HepG2 (cell line): ENCODE data around the gene SRP68. TPM values are rescaled to one million over a fixed set of nuclear protein-coding genes. Genes with fewer than 3 reads are reported as not detected.

Source experiments
- ASH2L ChIP-seq: fragments of 300-600, 200-600 bp; sonication (generic); IDR thresholded peaks from 2 replicates; pipeline ENCODE4 v1.7.0; 2017; ENCODE audit warnings: low read depth, mild to moderate bottlenecking, moderate library complexity, mixed read lengths, low read length; ENCODE audit not compliant: insufficient read length
- FOXO1 ChIP-seq: sonication (generic); formaldehyde crosslinking; IDR thresholded peaks from 2 replicates; pipeline ENCODE4 v1.4.0; 2020; ENCODE audit warnings: missing genetic modification reagents
- HMG20A ChIP-seq: IDR thresholded peaks from 2 replicates; pipeline ENCODE4 v1.6.1; 2016; ENCODE audit warnings: borderline replicate concordance
- KDM6A ChIP-seq: IDR thresholded peaks from 2 replicates; pipeline ENCODE4 v1.6.1; 2016; ENCODE audit warnings: low read depth
- KLF15 ChIP-seq: sonication (generic); formaldehyde crosslinking; IDR thresholded peaks from 2 replicates; pipeline ENCODE4 v1.8.1; 2023; ENCODE audit warnings: borderline replicate concordance, mild to moderate bottlenecking, inconsistent platforms, missing genetic modification reagents, mixed read lengths
- NFE2L1 ChIP-seq: sonication (generic); formaldehyde crosslinking; IDR thresholded peaks from 2 replicates; pipeline ENCODE4 v1.4.0; 2020; ENCODE audit warnings: missing genetic modification reagents, mild to moderate bottlenecking, borderline replicate concordance
- NKX3-1 ChIP-seq: sonication (generic); formaldehyde crosslinking; IDR thresholded peaks from 2 replicates; pipeline ENCODE4 v1.5.0; 2020; ENCODE audit warnings: missing genetic modification reagents
- REXO4 ChIP-seq: sonication (generic); formaldehyde crosslinking; IDR thresholded peaks from 2 replicates; pipeline ENCODE4 v1.8.0; 2022; ENCODE audit warnings: missing genetic modification reagents, mild to moderate bottlenecking, borderline replicate concordance
- SP5 ChIP-seq: IDR thresholded peaks from 2 replicates; pipeline ENCODE4 v1.6.1; 2016; ENCODE audit warnings: low read depth, borderline replicate concordance
- TCF7 ChIP-seq: sonication (generic); IDR thresholded peaks from 2 replicates; pipeline ENCODE4 v1.6.1; 2016; ENCODE audit warnings: antibody characterized with exemption, low read depth
- ZNF121 ChIP-seq: sonication (generic); formaldehyde crosslinking; IDR thresholded peaks from 2 replicates; pipeline ENCODE4 v1.5.0; 2020; ENCODE audit warnings: mild to moderate bottlenecking, missing genetic modification reagents
- ZNF230 ChIP-seq: sonication (generic); formaldehyde crosslinking; IDR thresholded peaks from 2 replicates; pipeline ENCODE4 v1.4.0; 2020; ENCODE audit warnings: mild to moderate bottlenecking, missing genetic modification reagents
- ZNF567 ChIP-seq: sonication (generic); formaldehyde crosslinking; IDR thresholded peaks from 2 replicates; pipeline ENCODE4 v1.8.1; 2023; ENCODE audit warnings: mild to moderate bottlenecking, missing genetic modification reagents, borderline replicate concordance
- ZNF780A ChIP-seq: sonication (generic); formaldehyde crosslinking; IDR thresholded peaks from 2 replicates; pipeline ENCODE4 v1.8.0; 2022; ENCODE audit warnings: mild to moderate bottlenecking, missing genetic modification reagents, moderate library complexity
- ZNF816 ChIP-seq: sonication (generic); formaldehyde crosslinking; IDR thresholded peaks from 2 replicates; pipeline ENCODE4 v1.8.0; 2022; ENCODE audit warnings: missing genetic modification reagents, mild to moderate bottlenecking, borderline replicate concordance
- polyA plus RNA-seq, 8 experiments: library from polyadenylated mRNA; depleted of rRNA in 3 of 8; stranded (reverse) in 7 of 8; unstranded in 1 of 8; fragments of >200 nt; fragmentation: Illumina TruSeq in 4 of 8; extraction: Trizol in 4 of 8; gene quantifications; 2 replicates each; pipeline versions ENCODE4 v1.2.1 to v1.2.3, GENCODE V29; 2011 to 2016; ENCODE audit warnings: low read depth in 4 of 8, missing spikeins in 1 of 8, mixed read lengths in 1 of 8; ENCODE audit not compliant: insufficient read depth in 1 of 8
- total RNA-seq, 5 experiments: library from RNA; depleted of rRNA; stranded (reverse); fragments of >200 nt; fragmentation: Illumina TruSeq; extraction: Trizol; gene quantifications; 2 replicates each; pipeline ENCODE4 v1.2.3, GENCODE V29; 2016; ENCODE audit warnings: low read depth in 1 of 5
- TF ChIP-seq, protein P1 (sequence below): sonication (generic); formaldehyde crosslinking; IDR thresholded peaks from 2 replicates; pipeline ENCODE4 v1.4.0; 2020; ENCODE audit warnings: mild to moderate bottlenecking, missing genetic modification reagents, borderline replicate concordance
- TF ChIP-seq, protein P2 (sequence below): sonication (generic); formaldehyde crosslinking; IDR thresholded peaks from 2 replicates; pipeline ENCODE4 v1.9.0; 2022; ENCODE audit warnings: missing genetic modification reagents, mild to moderate bottlenecking, borderline replicate concordance
- TF ChIP-seq, protein P3 (sequence below): sonication (generic); formaldehyde crosslinking; IDR thresholded peaks from 2 replicates; pipeline ENCODE4 v1.5.0; 2020; ENCODE audit warnings: missing genetic modification reagents
- TF ChIP-seq, protein P4 (sequence below): sonication (generic); formaldehyde crosslinking; IDR thresholded peaks from 2 replicates; pipeline ENCODE4 v1.4.0; 2020; ENCODE audit warnings: mild to moderate bottlenecking, missing genetic modification reagents

The SRP68 gene
- total and polyA plus RNA-seq, 2 of the 13 experiments (the other 11 are each of a cell fraction or from before 2014, with no cell fraction given) = 39.8 to 74.3 TPM

DNA sequence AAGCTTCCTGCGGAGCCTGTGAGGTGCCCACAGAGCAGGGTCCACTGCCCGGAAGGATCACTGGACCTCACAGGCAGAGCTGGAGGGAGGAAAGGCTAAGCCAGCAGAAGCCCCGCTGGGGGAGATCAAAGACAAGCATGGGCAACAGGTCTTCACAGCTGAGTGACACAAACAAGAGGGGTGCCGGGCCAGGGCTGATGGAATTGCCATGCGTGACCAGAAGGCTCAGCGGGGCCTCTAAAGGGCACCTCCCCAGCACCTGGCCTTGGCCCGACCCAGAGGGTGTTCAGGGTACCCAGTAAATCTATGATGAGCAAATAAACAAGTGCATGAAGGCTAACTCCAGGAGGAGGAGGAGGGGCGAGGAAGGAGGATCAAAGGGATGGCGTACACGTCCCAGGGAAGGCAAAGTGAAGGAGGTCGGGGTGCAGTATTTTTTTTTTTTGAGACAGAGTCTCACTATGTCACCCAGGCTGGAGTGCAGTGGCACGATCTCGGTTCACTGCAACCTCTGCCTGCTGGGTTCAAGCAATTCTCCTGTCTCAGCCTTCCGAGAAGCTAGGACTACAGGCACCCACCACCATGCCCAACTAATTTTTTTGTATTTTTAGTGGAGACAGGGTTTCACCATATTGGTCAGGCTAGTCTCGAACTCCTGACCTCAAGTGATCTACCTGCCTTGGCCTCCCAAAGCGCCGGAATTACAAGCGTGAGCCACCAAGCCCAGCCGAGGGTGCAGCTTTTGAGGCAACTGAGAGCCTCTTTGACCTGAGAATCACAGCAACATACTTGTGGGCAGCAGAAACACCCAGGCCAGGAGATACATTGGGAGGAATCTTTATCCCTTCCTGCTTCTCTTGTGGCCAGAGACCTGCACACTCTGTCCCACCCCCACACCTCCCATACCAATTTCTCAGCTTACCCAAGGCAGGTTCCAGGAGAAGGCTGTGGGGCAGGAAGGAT, 47.4 kb upstream of the SRP68 start (continued):
- TF ChIP-seq, protein P1, sequence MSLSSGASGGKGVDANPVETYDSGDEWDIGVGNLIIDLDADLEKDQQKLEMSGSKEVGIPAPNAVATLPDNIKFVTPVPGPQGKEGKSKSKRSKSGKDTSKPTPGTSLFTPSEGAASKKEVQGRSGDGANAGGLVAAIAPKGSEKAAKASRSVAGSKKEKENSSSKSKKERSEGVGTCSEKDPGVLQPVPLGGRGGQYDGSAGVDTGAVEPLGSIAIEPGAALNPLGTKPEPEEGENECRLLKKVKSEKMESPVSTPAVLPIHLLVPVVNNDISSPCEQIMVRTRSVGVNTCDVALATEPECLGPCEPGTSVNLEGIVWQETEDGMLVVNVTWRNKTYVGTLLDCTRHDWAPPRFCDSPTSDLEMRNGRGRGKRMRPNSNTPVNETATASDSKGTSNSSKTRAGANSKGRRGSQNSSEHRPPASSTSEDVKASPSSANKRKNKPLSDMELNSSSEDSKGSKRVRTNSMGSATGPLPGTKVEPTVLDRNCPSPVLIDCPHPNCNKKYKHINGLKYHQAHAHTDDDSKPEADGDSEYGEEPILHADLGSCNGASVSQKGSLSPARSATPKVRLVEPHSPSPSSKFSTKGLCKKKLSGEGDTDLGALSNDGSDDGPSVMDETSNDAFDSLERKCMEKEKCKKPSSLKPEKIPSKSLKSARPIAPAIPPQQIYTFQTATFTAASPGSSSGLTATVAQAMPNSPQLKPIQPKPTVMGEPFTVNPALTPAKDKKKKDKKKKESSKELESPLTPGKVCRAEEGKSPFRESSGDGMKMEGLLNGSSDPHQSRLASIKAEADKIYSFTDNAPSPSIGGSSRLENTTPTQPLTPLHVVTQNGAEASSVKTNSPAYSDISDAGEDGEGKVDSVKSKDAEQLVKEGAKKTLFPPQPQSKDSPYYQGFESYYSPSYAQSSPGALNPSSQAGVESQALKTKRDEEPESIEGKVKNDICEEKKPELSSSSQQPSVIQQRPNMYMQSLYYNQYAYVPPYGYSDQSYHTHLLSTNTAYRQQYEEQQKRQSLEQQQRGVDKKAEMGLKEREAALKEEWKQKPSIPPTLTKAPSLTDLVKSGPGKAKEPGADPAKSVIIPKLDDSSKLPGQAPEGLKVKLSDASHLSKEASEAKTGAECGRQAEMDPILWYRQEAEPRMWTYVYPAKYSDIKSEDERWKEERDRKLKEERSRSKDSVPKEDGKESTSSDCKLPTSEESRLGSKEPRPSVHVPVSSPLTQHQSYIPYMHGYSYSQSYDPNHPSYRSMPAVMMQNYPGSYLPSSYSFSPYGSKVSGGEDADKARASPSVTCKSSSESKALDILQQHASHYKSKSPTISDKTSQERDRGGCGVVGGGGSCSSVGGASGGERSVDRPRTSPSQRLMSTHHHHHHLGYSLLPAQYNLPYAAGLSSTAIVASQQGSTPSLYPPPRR (CRISPR knock-in tag) = peak; percentile 79; the same call in 1 of the 2 replicates
- TF ChIP-seq ZNF567 = no peak
- TF ChIP-seq ASH2L = no peak
- no peak for TF ChIP-seq ZNF780A
- TF ChIP-seq SP5 = peak; percentile 88
- TF ChIP-seq FOXO1 (CRISPR knock-in tag) = peak; percentile 93
- no peak for TF ChIP-seq REXO4
- no peak for TF ChIP-seq ZNF230 (CRISPR knock-in tag)
- TF ChIP-seq, protein P2, sequence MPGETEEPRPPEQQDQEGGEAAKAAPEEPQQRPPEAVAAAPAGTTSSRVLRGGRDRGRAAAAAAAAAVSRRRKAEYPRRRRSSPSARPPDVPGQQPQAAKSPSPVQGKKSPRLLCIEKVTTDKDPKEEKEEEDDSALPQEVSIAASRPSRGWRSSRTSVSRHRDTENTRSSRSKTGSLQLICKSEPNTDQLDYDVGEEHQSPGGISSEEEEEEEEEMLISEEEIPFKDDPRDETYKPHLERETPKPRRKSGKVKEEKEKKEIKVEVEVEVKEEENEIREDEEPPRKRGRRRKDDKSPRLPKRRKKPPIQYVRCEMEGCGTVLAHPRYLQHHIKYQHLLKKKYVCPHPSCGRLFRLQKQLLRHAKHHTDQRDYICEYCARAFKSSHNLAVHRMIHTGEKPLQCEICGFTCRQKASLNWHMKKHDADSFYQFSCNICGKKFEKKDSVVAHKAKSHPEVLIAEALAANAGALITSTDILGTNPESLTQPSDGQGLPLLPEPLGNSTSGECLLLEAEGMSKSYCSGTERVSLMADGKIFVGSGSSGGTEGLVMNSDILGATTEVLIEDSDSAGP = peak; percentile 66; the same call in 1 of the 2 replicates
- TF ChIP-seq, protein P3, sequence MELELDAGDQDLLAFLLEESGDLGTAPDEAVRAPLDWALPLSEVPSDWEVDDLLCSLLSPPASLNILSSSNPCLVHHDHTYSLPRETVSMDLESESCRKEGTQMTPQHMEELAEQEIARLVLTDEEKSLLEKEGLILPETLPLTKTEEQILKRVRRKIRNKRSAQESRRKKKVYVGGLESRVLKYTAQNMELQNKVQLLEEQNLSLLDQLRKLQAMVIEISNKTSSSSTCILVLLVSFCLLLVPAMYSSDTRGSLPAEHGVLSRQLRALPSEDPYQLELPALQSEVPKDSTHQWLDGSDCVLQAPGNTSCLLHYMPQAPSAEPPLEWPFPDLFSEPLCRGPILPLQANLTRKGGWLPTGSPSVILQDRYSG (CRISPR knock-in tag) = no peak
- peak; percentile 80 for TF ChIP-seq TCF7
- no peak for TF ChIP-seq NKX3-1 (CRISPR knock-in tag)
- TF ChIP-seq KDM6A (CRISPR knock-in tag) = peak; percentile 83
- peak; percentile 92 for TF ChIP-seq HMG20A (CRISPR knock-in tag)
- 0 out of 2 replicates have a peak, but pooled peaks have one; percentile 41 for TF ChIP-seq ZNF816 (CRISPR knock-in tag)
- TF ChIP-seq, protein P4, sequence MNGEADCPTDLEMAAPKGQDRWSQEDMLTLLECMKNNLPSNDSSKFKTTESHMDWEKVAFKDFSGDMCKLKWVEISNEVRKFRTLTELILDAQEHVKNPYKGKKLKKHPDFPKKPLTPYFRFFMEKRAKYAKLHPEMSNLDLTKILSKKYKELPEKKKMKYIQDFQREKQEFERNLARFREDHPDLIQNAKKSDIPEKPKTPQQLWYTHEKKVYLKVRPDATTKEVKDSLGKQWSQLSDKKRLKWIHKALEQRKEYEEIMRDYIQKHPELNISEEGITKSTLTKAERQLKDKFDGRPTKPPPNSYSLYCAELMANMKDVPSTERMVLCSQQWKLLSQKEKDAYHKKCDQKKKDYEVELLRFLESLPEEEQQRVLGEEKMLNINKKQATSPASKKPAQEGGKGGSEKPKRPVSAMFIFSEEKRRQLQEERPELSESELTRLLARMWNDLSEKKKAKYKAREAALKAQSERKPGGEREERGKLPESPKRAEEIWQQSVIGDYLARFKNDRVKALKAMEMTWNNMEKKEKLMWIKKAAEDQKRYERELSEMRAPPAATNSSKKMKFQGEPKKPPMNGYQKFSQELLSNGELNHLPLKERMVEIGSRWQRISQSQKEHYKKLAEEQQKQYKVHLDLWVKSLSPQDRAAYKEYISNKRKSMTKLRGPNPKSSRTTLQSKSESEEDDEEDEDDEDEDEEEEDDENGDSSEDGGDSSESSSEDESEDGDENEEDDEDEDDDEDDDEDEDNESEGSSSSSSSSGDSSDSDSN = peak; percentile 78
- no peak for TF ChIP-seq KLF15 (CRISPR knock-in tag)
- 0 out of 2 replicates have a peak, but pooled peaks have one; percentile 19 for TF ChIP-seq ZNF121 (CRISPR knock-in tag)
- TF ChIP-seq NFE2L1 (CRISPR knock-in tag) = no peak
